Measurements from ENCODE around the gene ESRRA. TPM values are rescaled to one million over a fixed set of nuclear protein-coding genes. Genes with fewer than 3 reads are reported as not detected.
A peak's percentile ranks its signal among the peaks of the same experiment; 100 is the strongest.

Gene ESRRA
- total and polyA plus RNA-seq, 10 of the 15 experiments (the other 5 are each of a cell fraction or from before 2014, with no cell fraction given) = 0.32 to 48.9 (median 12.6) TPM

GRCh38 chr11:64304316-64305072 lies 830 bp upstream of the ESRRA start (continued):
- peak; percentile 58 for TF ChIP-seq SKIL (IDR thresholded peaks at IDR 0.05; ENCODE audit: low read depth, poor library complexity, severe bottlenecking)
- TF ChIP-seq SRF (IDR thresholded peaks at IDR 0.05; ENCODE audit: low read depth in 2 of 2, low read length in 2 of 2) = no peak
- no peak for TF ChIP-seq NFIC (IDR thresholded peaks at IDR 0.05; ENCODE audit: low read depth, low read length)
- TF ChIP-seq IRF3 (IDR thresholded peaks at IDR 0.05) = no peak; the same call in 1 of the 2 replicates
- no peak for TF ChIP-seq ZBTB33 (IDR thresholded peaks at IDR 0.05)
- TF ChIP-seq ETV6 (conservative IDR thresholded peaks at IDR 0.05 in 1 of 2, IDR thresholded peaks at IDR 0.05 in 1 of 2; ENCODE audit: borderline replicate concordance in 1 of 2, low read depth in 1 of 2) = no peak
- no peak for TF ChIP-seq SP1 (IDR thresholded peaks at IDR 0.05; ENCODE audit: low read depth, low read length)
- peak; percentile 78 for TF ChIP-seq NR2C1 (IDR thresholded peaks at IDR 0.05)
- TF ChIP-seq ATF7 (IDR thresholded peaks at IDR 0.05; ENCODE audit: low read depth) = peak; percentile 51; the same call in 1 of the 2 replicates
- TF ChIP-seq HDAC6 (IDR thresholded peaks at IDR 0.05; ENCODE audit: unreplicated experiment) = no peak
- TF ChIP-seq ZNF687 (IDR thresholded peaks at IDR 0.05) = 0 out of 2 replicates have a peak, but pooled peaks have one; percentile 45
- peak; percentile 41 for TF ChIP-seq RAD21 (IDR thresholded peaks at IDR 0.05; ENCODE audit: insufficient read depth, low read depth, low read length)
- no peak for TF ChIP-seq CEBPZ (IDR thresholded peaks at IDR 0.05; ENCODE audit: low read depth, low read length)
- no peak for TF ChIP-seq IRF4 (IDR thresholded peaks at IDR 0.05; ENCODE audit: low read depth, low read length)
- peak; percentile 85 for TF ChIP-seq MAX (IDR thresholded peaks at IDR 0.05; ENCODE audit: low read depth, low read length)
